Loucy (cell line): ENCODE results near the gene MZF1.

Experiments used
- H2AFZ ChIP-seq: fragments of 200-600 bp; sonication (generic); 2 replicates; pipeline ENCODE4 v1.6.0; 2016; ENCODE audit warnings: antibody characterized with exemption, mild to moderate bottlenecking, low read length, moderate library complexity
- H3F3A ChIP-seq: fragments of 200-600 bp; 2 replicates; pipeline ENCODE4 v1.6.0; 2016; ENCODE audit warnings: antibody characterized with exemption, low read depth, mild to moderate bottlenecking
- H3K27me3 ChIP-seq: fragments of 200-600 bp; sonication (generic); 2 replicates; pipeline ENCODE4 v1.6.1; 2014; ENCODE audit warnings: low read length, mild to moderate bottlenecking; ENCODE audit not compliant: insufficient read depth, poor library complexity, severe bottlenecking
- H3K36me3 ChIP-seq: fragments of 200-600 bp; sonication (generic); 2 replicates; pipeline ENCODE4 v1.6.1; 2016; ENCODE audit warnings: low read length; ENCODE audit not compliant: insufficient read depth
- H3K4me1 ChIP-seq: fragments of 200-600 bp; sonication (generic); 2 replicates; pipeline ENCODE4 v1.5.1; 2014; ENCODE audit warnings: low read length, mild to moderate bottlenecking; ENCODE audit not compliant: insufficient read depth, poor library complexity, severe bottlenecking
- H3K4me2 ChIP-seq: fragments of 200-600 bp; sonication (generic); 2 replicates; pipeline ENCODE4 v1.6.0; 2014; ENCODE audit warnings: antibody characterized with exemption, low read length, low read depth, mild to moderate bottlenecking; ENCODE audit not compliant: poor library complexity, severe bottlenecking
- H3K4me3 ChIP-seq: fragments of 200-600 bp; sonication (generic); 2 replicates; pipeline ENCODE4 v1.5.1; 2014; ENCODE audit warnings: low read length, mild to moderate bottlenecking, mixed read lengths; ENCODE audit not compliant: poor library complexity, severe bottlenecking
- H3K79me2 ChIP-seq: fragments of 200-600 bp; sonication (generic); 2 replicates; pipeline ENCODE4 v1.6.1; 2014; ENCODE audit warnings: low read length; ENCODE audit not compliant: insufficient read depth
- H3K9ac ChIP-seq: fragments of 200-600 bp; sonication (generic); 2 replicates; pipeline ENCODE4 v1.6.0; 2014; ENCODE audit warnings: mild to moderate bottlenecking, low read depth, low read length, moderate library complexity; ENCODE audit not compliant: poor library complexity, severe bottlenecking
- H3K9me2 ChIP-seq: fragments of 200-600 bp; sonication (generic); replicated peaks from 2 replicates; pipeline ENCODE4 v1.6.1; 2016; ENCODE audit warnings: low read depth, low read length, mixed read lengths
- H3K9me3 ChIP-seq: fragments of 200-600 bp; sonication (generic); 2 replicates; pipeline ENCODE4 v1.6.1; 2014; ENCODE audit warnings: mild to moderate bottlenecking, antibody characterized with exemption, low read length, low read depth; ENCODE audit not compliant: insufficient read depth
- H4K20me1 ChIP-seq: fragments of 200-600 bp; sonication (generic); 2 replicates; pipeline ENCODE4 v1.6.0; 2014; ENCODE audit warnings: antibody characterized with exemption, low read length, mild to moderate bottlenecking; ENCODE audit not compliant: insufficient read depth, poor library complexity, severe bottlenecking
- EZH2phosphoT487 ChIP-seq: fragments of 200-600 bp; IDR thresholded peaks from 2 replicates; pipeline ENCODE4 v1.6.1; 2018; ENCODE audit warnings: antibody characterized with exemption, mild to moderate bottlenecking, moderate library complexity, borderline replicate concordance
- TF ChIP-seq, protein P1 (sequence below): fragments of 200-600 bp; sonication (generic); conservative IDR thresholded peaks from 2 replicates; pipeline ENCODE4 v1.5.1; 2014; ENCODE audit warnings: mild to moderate bottlenecking, antibody characterized with exemption, low read length

Gene MZF1

GRCh38 chr19:58520257-58520599 lies 52.9 kb downstream of the MZF1 start:
- Histone ChIP-seq H2AFZ (peak overlapping the region; percentile 80), H3F3A (no peaks in the 10 kb centered on the region), H3K79me2 (peaks cover 35% of the 10 kb centered on the region), H3K9me3 (no peaks in the 10 kb centered on the region), H3K27me3 (no peaks in the 10 kb centered on the region), H3K4me1 (peaks cover 23% of the 10 kb centered on the region), H3K4me2 (peak overlapping the region; percentile 93), H3K36me3 (no peaks in the 10 kb centered on the region), H4K20me1 (no peaks in the 10 kb centered on the region), H3K4me3 (peak overlapping the region; percentile 87), H3K9me2 (no peaks in the 10 kb centered on the region), H3K9ac (peak overlapping the region; percentile 97)
- TF ChIP-seq, protein P1, sequence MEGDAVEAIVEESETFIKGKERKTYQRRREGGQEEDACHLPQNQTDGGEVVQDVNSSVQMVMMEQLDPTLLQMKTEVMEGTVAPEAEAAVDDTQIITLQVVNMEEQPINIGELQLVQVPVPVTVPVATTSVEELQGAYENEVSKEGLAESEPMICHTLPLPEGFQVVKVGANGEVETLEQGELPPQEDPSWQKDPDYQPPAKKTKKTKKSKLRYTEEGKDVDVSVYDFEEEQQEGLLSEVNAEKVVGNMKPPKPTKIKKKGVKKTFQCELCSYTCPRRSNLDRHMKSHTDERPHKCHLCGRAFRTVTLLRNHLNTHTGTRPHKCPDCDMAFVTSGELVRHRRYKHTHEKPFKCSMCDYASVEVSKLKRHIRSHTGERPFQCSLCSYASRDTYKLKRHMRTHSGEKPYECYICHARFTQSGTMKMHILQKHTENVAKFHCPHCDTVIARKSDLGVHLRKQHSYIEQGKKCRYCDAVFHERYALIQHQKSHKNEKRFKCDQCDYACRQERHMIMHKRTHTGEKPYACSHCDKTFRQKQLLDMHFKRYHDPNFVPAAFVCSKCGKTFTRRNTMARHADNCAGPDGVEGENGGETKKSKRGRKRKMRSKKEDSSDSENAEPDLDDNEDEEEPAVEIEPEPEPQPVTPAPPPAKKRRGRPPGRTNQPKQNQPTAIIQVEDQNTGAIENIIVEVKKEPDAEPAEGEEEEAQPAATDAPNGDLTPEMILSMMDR = no peak
- TF ChIP-seq EZH2phosphoT487 = no peak

- Histone ChIP-seq H3K36me3 (no peaks in the 10 kb centered on the region), H3K4me2 (peak within 1 kb of the TSS; percentile 93), H3K79me2 (peaks cover 41% of the 10 kb centered on the region), H4K20me1 (no peaks in the 10 kb centered on the region), H3K9ac (peak within 1 kb of the TSS; percentile 97), H3K4me3 (peak within 1 kb of the TSS; percentile 87), H2AFZ (peak within 1 kb of the TSS; percentile 92), H3K9me3 (no peaks in the 10 kb centered on the region), H3F3A (no peaks in the 10 kb centered on the region), H3K4me1 (peaks cover 25% of the 10 kb centered on the region), H3K27me3 (no peaks in the 10 kb centered on the region), H3K9me2 (no peaks in the 10 kb centered on the region)
- TF ChIP-seq, protein P1 = peak; percentile 74
- TF ChIP-seq EZH2phosphoT487 = no peak
Observed at GRCh38 chr19:58519355-58520256, 53.5 kb downstream of the MZF1 start, which contains the start of gene ZBTB45. TSS of gene ZBTB45 (minus strand) at chr19:58519810. CDS start at chr19:58517673, 2,137 bp downstream.

GRCh38 chr19:58519087-58519354 lies 54.1 kb downstream of the MZF1 start:
- no peaks in the 10 kb centered on the region for H4K20me1 ChIP-seq
- no peaks in the 10 kb centered on the region for H3K36me3 ChIP-seq
- H3K4me1 ChIP-seq = peaks cover 29% of the 10 kb centered on the region
- peak overlapping the region; percentile 87 for H3K4me3 ChIP-seq
- H3K9ac ChIP-seq = peak overlapping the region; percentile 97
- no peaks in the 10 kb centered on the region for H3K9me2 ChIP-seq
- peak overlapping the region; percentile 92 for H2AFZ ChIP-seq
- H3K4me2 ChIP-seq = peak overlapping the region; percentile 93
- TF ChIP-seq, protein P1 = peak; percentile 55
- no peak for TF ChIP-seq EZH2phosphoT487
- no peaks in the 10 kb centered on the region for H3F3A ChIP-seq
- no peaks in the 10 kb centered on the region for H3K9me3 ChIP-seq
- no peaks in the 10 kb centered on the region for H3K27me3 ChIP-seq
- peaks cover 45% of the 10 kb centered on the region for H3K79me2 ChIP-seq
